WTC11 (cell line): ENCODE results near the gene GPR65. TPM values are rescaled to one million over a fixed set of nuclear protein-coding genes. Genes with fewer than 3 reads are reported as not detected.

Source experiments
- ATAC-seq: fragments of 200-7000 bp; cut with Tn5 transposase; 2 replicates; pipeline ENCODE4 v1.10.0; 2021; ENCODE audit warnings: mild to moderate bottlenecking, moderate library complexity
- CTCF ChIA-PET: fragments of 300-600 bp; sonication (Branson Sonifier 250); formaldehyde crosslinking; loops from one replicate; lab custom pipeline; 2021; ENCODE audit warnings: antibody characterized with exemption; lab: Charles Lee
- POLR2A ChIA-PET: fragments of 350-600 bp; sonication (Branson Sonifier 250); formaldehyde crosslinking; loops from one replicate; lab custom pipeline; 2021; ENCODE audit warnings: antibody characterized with exemption; lab: Charles Lee
- DNase-seq: peaks from one replicate; pipeline ENCODE4 v3.0.0; 2021; ENCODE audit warnings: low spot score
- H3K27ac Mint-ChIP-seq: 2 replicates; pipeline ENCODE4 v1.8.0; 2021; ENCODE audit warnings: mixed read lengths
- H3K27me3 Mint-ChIP-seq: 2 replicates; pipeline ENCODE4 v1.8.0; 2021; ENCODE audit warnings: low read depth, mild to moderate bottlenecking, moderate library complexity, mixed read lengths
- H3K36me3 Mint-ChIP-seq: 2 replicates; pipeline ENCODE4 v1.8.0; 2021; ENCODE audit warnings: mixed read lengths
- H3K4me1 Mint-ChIP-seq: 2 replicates; pipeline ENCODE4 v1.8.0; 2022; ENCODE audit warnings: mixed read lengths
- H3K4me3 Mint-ChIP-seq: 2 replicates; pipeline ENCODE4 v1.8.0; 2021; ENCODE audit warnings: mild to moderate bottlenecking, moderate library complexity, mixed read lengths
- H3K9me3 Mint-ChIP-seq: 2 replicates; pipeline ENCODE4 v1.8.0; 2021; ENCODE audit warnings: mixed read lengths
- ATF1 ChIP-seq: sonication (generic); formaldehyde crosslinking; IDR thresholded peaks from 2 replicates; pipeline ENCODE4 v1.8.1; 2023; ENCODE audit warnings: mild to moderate bottlenecking, moderate library complexity, missing genetic modification reagents
- CDX4 ChIP-seq: fragments of 250-450 bp; sonication (Bioruptor Pico); IDR thresholded peaks from 2 replicates; pipeline ENCODE4 v1.9.0; 2021; ENCODE audit warnings: moderate library complexity, mild to moderate bottlenecking, inconsistent platforms, borderline replicate concordance
- CREM ChIP-seq: sonication (generic); formaldehyde crosslinking; IDR thresholded peaks from 2 replicates; pipeline ENCODE4 v1.8.1; 2022; ENCODE audit warnings: mild to moderate bottlenecking, missing genetic modification reagents, moderate library complexity
- E2F1 ChIP-seq: sonication (generic); formaldehyde crosslinking; IDR thresholded peaks from 2 replicates; pipeline ENCODE4 v1.8.0; 2022; ENCODE audit warnings: mild to moderate bottlenecking, missing genetic modification reagents
- ELF4 ChIP-seq: sonication (generic); formaldehyde crosslinking; IDR thresholded peaks from 2 replicates; pipeline ENCODE4 v1.8.1; 2022; ENCODE audit warnings: low read depth, mild to moderate bottlenecking, moderate library complexity, missing genetic modification reagents
- ERG ChIP-seq: fragments of 250-450 bp; sonication (Bioruptor Pico); IDR thresholded peaks from 2 replicates; pipeline ENCODE4 v1.8.0; 2021; ENCODE audit warnings: mild to moderate bottlenecking
- GABPB1 ChIP-seq: sonication (generic); formaldehyde crosslinking; IDR thresholded peaks from 2 replicates; pipeline ENCODE4 v1.8.1; 2023; ENCODE audit warnings: mild to moderate bottlenecking, missing genetic modification reagents
- GTF2I ChIP-seq: fragments of 250-450 bp; sonication (Bioruptor Pico); conservative IDR thresholded peaks from 2 replicates; pipeline ENCODE4 v1.4.0; 2021; ENCODE audit warnings: mild to moderate bottlenecking
- JUN ChIP-seq: sonication (generic); formaldehyde crosslinking; IDR thresholded peaks from 2 replicates; pipeline ENCODE4 v1.8.0; 2023; ENCODE audit warnings: mild to moderate bottlenecking, missing genetic modification reagents
- KAT7 ChIP-seq: sonication (generic); formaldehyde crosslinking; IDR thresholded peaks from 2 replicates; pipeline ENCODE4 v1.8.1; 2023; ENCODE audit warnings: missing genetic modification reagents, mild to moderate bottlenecking, borderline replicate concordance
- MXD4 ChIP-seq: fragments of 250-450 bp; sonication (Bioruptor Pico); IDR thresholded peaks from 2 replicates; pipeline ENCODE4 v1.8.0; 2021; ENCODE audit warnings: mild to moderate bottlenecking, moderate library complexity, borderline replicate concordance
- MYBL2 ChIP-seq: sonication (generic); formaldehyde crosslinking; IDR thresholded peaks from 2 replicates; pipeline ENCODE4 v1.8.1; 2023; ENCODE audit warnings: mild to moderate bottlenecking, moderate library complexity, missing genetic modification reagents
- OVOL2 ChIP-seq: fragments of 250-450 bp; sonication (Bioruptor Pico); IDR thresholded peaks from 2 replicates; pipeline ENCODE4 v1.9.0; 2021; ENCODE audit warnings: mild to moderate bottlenecking, borderline replicate concordance
- RORB ChIP-seq: fragments of 250-450 bp; sonication (Bioruptor Pico); IDR thresholded peaks from 2 replicates; pipeline ENCODE4 v1.9.0; 2021; ENCODE audit warnings: mild to moderate bottlenecking
- SMAD3 ChIP-seq: sonication (generic); formaldehyde crosslinking; IDR thresholded peaks from 2 replicates; pipeline ENCODE4 v1.8.0; 2022; ENCODE audit warnings: missing genetic modification reagents, mild to moderate bottlenecking, borderline replicate concordance
- SOX15 ChIP-seq: fragments of 250-450 bp; sonication (Bioruptor Pico); IDR thresholded peaks from 2 replicates; pipeline ENCODE4 v1.9.0; 2021; ENCODE audit warnings: mild to moderate bottlenecking
- SP1 ChIP-seq: sonication (generic); formaldehyde crosslinking; conservative IDR thresholded peaks from 2 replicates; pipeline ENCODE4 v1.8.1; 2022; ENCODE audit warnings: missing genetic modification reagents
- STAT6 ChIP-seq: sonication (generic); formaldehyde crosslinking; conservative IDR thresholded peaks from 2 replicates; pipeline ENCODE4 v1.8.1; 2023; ENCODE audit warnings: mild to moderate bottlenecking, low read depth, missing genetic modification reagents, moderate library complexity
- TEAD4 ChIP-seq: sonication (generic); formaldehyde crosslinking; IDR thresholded peaks from 2 replicates; pipeline ENCODE4 v1.8.0; 2022; ENCODE audit warnings: mild to moderate bottlenecking, missing genetic modification reagents
- ZBTB21 ChIP-seq: sonication (generic); formaldehyde crosslinking; IDR thresholded peaks from 2 replicates; pipeline ENCODE4 v1.8.1; 2023; ENCODE audit warnings: mild to moderate bottlenecking, missing genetic modification reagents, borderline replicate concordance
- ZNF232 ChIP-seq: sonication (generic); formaldehyde crosslinking; IDR thresholded peaks from 2 replicates; pipeline ENCODE4 v1.8.0; 2022; ENCODE audit warnings: mild to moderate bottlenecking, missing genetic modification reagents
- ZNF317 ChIP-seq: sonication (generic); formaldehyde crosslinking; IDR thresholded peaks from 2 replicates; pipeline ENCODE4 v1.8.1; 2023; ENCODE audit warnings: low read depth, mild to moderate bottlenecking, moderate library complexity, missing genetic modification reagents, borderline replicate concordance
- ZNF423 ChIP-seq: fragments of 250-450 bp; sonication (Bioruptor Pico); IDR thresholded peaks from 2 replicates; pipeline ENCODE4 v2.1.2; 2022; ENCODE audit warnings: mild to moderate bottlenecking, moderate library complexity
- total RNA-seq: library from RNA; stranded (reverse); gene quantifications from 3 replicates; pipeline ENCODE4 v1.2.3, GENCODE V29; 2021
- TF ChIP-seq, protein P1 (sequence below): fragments of 250-450 bp; sonication (Bioruptor Pico); conservative IDR thresholded peaks from 2 replicates; pipeline ENCODE4 v1.9.0; 2021; ENCODE audit warnings: mild to moderate bottlenecking
- TF ChIP-seq, protein P2 (sequence below): sonication (generic); formaldehyde crosslinking; IDR thresholded peaks from 2 replicates; pipeline ENCODE4 v1.8.0; 2022; ENCODE audit warnings: mild to moderate bottlenecking, missing genetic modification reagents

The GPR65 gene
- total RNA-seq, 1 experiment from 2014 or later, result not detected

- no peaks in the 10 kb centered on the region for H3K9me3 Mint-ChIP-seq
- ATAC-seq (peak; percentile 70), DNase-seq (no peak)
- no peaks in the 10 kb centered on the region for H3K36me3 Mint-ChIP-seq
- ChIA-PET CTCF (interaction anchor here (1.0 to 1.2 kb wide), 4 partner anchors 22 to 247 kb away, joined by 3 to 5 read pairs (median 3); no protein-coding TSS in a partner anchor), POLR2A (no interaction called here)
- no peak for TF ChIP-seq ZNF232 (CRISPR knock-in tag)
- TF ChIP-seq, protein P1, sequence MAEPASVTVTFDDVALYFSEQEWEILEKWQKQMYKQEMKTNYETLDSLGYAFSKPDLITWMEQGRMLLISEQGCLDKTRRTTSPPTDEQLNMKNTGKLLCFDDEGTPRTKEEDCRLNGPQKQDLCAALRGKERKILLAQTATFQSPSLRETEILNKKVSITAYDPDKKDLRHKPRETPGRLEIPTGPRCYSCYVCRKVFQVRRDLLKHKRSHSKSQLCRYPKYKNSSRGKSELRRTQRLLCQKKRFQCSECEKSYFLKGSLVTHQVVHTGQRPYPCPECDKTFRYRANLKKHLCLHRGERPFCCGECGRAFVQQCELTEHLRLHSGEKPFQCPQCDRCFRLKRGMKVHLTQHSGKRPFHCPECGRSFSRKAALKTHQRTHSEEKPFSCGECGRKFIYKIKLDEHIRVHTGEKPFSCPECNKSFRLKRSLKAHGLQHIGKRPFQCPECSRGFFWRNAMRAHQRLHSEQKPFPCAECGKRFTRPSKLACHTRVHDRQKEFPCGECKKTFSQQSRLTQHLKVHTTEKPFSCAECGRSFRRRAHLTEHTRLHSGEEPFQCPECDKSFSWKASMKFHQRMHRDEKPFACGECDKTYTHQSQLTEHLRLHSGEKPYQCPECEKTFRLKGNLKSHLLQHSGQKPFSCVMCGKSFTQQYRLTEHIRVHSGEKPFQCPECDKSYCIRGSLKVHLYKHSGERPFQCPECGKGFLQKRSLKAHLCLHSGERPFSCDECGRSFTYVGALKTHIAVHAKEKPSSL, result no peak
- no peak for TF ChIP-seq JUN (CRISPR knock-in tag)
- no peak for TF ChIP-seq ATF1
- no peak for TF ChIP-seq SP1 (CRISPR knock-in tag)
- TF ChIP-seq MYBL2 (CRISPR knock-in tag), result no peak
- TF ChIP-seq, protein P2, sequence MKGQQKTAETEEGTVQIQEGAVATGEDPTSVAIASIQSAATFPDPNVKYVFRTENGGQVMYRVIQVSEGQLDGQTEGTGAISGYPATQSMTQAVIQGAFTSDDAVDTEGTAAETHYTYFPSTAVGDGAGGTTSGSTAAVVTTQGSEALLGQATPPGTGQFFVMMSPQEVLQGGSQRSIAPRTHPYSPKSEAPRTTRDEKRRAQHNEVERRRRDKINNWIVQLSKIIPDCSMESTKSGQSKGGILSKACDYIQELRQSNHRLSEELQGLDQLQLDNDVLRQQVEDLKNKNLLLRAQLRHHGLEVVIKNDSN (CRISPR knock-in tag), result no peak
- TF ChIP-seq STAT6 (CRISPR knock-in tag), result no peak
- H3K27me3 Mint-ChIP-seq, result no peaks in the 10 kb centered on the region; the same call in 1 of the 2 replicates
- H3K4me3 Mint-ChIP-seq, result peak overlapping the region; percentile 93
- H3K4me1 Mint-ChIP-seq, result peaks cover 29% of the 10 kb centered on the region
- H3K27ac Mint-ChIP-seq, result peak overlapping the region; percentile 91
Observed at GRCh38 chr14:87992346-87992717, 12.6 kb upstream of the GPR65 start.

DNA sequence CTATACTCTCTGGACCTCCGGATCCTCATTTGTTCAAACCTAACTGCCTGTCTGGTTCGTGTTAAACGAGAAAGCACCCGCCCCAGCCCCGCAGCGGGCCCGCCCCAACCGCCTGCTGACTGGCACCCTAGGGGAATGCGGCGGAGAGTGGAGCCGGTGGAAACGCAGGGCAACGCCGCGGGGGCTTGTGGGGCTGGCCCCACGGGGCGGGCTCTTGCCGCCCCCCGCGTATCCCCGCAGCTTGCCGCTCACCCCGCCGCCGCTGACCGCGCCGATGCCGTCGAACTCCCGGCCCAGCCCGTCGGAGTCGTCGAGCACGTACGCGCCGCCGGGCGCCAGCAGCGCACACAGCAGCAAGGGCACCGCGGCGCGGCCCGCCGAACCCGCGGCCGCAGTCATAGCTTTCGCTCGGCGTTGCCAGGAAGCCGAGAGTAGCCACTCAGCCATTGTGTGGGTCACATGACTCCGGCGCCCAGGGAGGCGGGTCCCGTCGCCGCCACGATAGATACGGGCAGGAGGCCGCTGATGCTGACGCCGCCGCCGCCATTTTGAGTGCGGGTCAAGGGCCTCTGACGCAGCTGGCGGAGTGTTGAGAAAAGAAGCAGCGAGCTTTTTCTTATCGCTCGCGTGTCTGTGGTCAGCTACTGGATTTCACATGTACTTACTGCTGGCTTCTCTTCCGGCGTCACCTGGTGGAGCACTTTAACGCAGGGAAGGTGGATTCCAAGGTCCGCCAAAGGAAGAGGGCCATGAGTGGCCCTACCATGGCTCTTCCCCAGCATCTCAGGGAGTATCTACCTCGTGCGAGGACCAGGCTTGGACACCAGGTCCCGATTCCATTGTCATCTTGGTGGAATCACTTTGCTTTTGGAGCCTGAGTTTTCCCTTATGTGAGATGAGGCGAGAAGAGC, 12.0 kb upstream of the GPR65 start, which contains the start of gene GALC:
GALC (minus strand) TSS at position 465 of the 911 bp plus-strand sequence; CDS start at position 447, 18 bp downstream.
- Mint-ChIP-seq H3K4me1 (peaks cover 29% of the 10 kb centered on the region), H3K27ac (peak within 1 kb of the TSS; percentile 91), H3K27me3 (no peaks in the 10 kb centered on the region; the same call in 1 of the 2 replicates), H3K4me3 (peak within 1 kb of the TSS; percentile 93), H3K36me3 (no peaks in the 10 kb centered on the region), H3K9me3 (no peaks in the 10 kb centered on the region)
- CTCF ChIA-PET, result interaction anchor here (1.0 to 1.2 kb wide), 5 partner anchors 22 to 247 kb away, joined by 3 to 5 read pairs (median 3); no protein-coding TSS in a partner anchor
- ATAC-seq (peak; percentile 81), DNase-seq (peak; percentile 94)
- POLR2A ChIA-PET, result interaction anchor here (0.5 to 0.6 kb wide), 2 partner anchors 9 to 105 kb away, joined by 3 to 4 read pairs; no protein-coding TSS in a partner anchor
- TF ChIP-seq RORB (CRISPR knock-in tag) (no peak), TEAD4 (CRISPR knock-in tag) (no peak), CREM (0 out of 2 replicates have a peak, but pooled peaks have one; percentile 51), ZNF423 (no peak), ERG (no peak), ZNF317 (CRISPR knock-in tag) (0 out of 2 replicates have a peak, but pooled peaks have one; percentile 29), GTF2I (CRISPR knock-in tag) (no peak), MXD4 (CRISPR knock-in tag) (no peak), ELF4 (CRISPR knock-in tag) (no peak; the same call in 1 of the 2 replicates), ZBTB21 (CRISPR knock-in tag) (peak; percentile 14; the same call in 1 of the 2 replicates), E2F1 (CRISPR knock-in tag) (0 out of 2 replicates have a peak, but pooled peaks have one; percentile 36), GABPB1 (CRISPR knock-in tag) (no peak), KAT7 (peak; percentile 85; the same call in 1 of the 2 replicates), MYBL2 (CRISPR knock-in tag) (peak; percentile 64; the same call in 1 of the 2 replicates), SOX15 (no peak), SMAD3 (CRISPR knock-in tag) (0 out of 2 replicates have a peak, but pooled peaks have one; percentile 75), OVOL2 (CRISPR knock-in tag) (no peak), CDX4 (CRISPR knock-in tag) (no peak)
